LNCaP clone FGC (cell line): Measurements from ENCODE around the gene NPFFR1.

Source experiments
- DNase-seq: peaks from one replicate; pipeline ENCODE4 v3.0.0-alpha.2; 2011; ENCODE audit warnings: low read depth
- H3K4me3 ChIP-seq: 2 replicates; pipeline ENCODE4 v1.5.1; 2011; ENCODE audit warnings: mild to moderate bottlenecking, low read depth, low read length, control low read depth
- CTCF ChIP-seq: IDR thresholded peaks from 2 replicates; pipeline ENCODE4 v1.5.1; 2012; ENCODE audit warnings: mild to moderate bottlenecking; ENCODE audit not compliant: control insufficient read depth, insufficient read depth; ENCODE audit errors: extremely low read depth

Gene NPFFR1

DNA sequence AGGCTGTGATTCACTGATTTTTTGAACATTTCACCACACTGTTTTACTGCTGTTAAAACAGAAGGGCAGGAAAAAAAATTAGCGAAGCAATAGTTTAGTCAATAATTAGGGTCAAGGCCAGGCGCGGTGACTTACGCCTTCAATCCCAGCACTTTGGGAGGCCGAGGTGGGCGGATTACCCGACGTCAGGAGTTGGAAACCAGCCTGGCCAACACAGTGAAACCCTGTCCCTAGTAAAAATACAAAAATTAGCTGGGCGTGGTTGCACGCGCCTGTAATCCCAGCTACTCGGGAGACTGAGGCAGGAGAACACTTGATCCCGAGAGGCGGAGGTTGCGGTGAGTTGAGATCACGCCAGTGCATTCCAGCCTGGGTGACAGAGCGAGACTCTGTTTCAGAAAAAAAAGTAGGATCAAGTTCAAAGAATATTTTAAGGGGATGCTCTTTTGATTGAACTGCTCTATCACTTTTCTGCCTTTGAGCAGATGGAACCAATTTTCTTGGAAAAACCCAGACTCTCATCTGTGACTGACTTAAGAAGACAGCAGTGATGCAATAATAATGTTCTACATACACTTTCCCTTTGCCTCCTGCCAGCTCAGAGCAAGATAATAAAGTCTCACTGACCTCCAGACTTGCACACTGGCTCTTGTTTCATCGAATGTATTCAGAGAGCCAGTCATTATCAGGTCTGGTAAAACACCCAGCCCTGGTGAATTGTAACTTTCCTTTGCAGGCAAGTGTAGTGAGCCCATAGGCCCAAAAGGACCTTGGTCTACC, 48.9 kb downstream of the NPFFR1 start:
- DNase-seq = no peak
- H3K4me3 ChIP-seq = no peak overlapping the region
- no peak for TF ChIP-seq CTCF

GRCh38 chr10:70233939-70234300, 49.9 kb downstream of the NPFFR1 start:
- no peak for TF ChIP-seq CTCF
- peak overlapping the region; percentile 97 for H3K4me3 ChIP-seq
- no peak for DNase-seq

- peak; percentile 37 for TF ChIP-seq CTCF
- DNase-seq = peak; percentile 89
- H3K4me3 ChIP-seq = peak within 1 kb of the TSS; percentile 97
Observed at GRCh38 chr10:70233109-70233938, 50.5 kb downstream of the NPFFR1 start, which contains the start of gene PPA1. Gene PPA1, minus strand, starts transcription at chr10:70233429. Its CDS starts 102 bp downstream, at chr10:70233327.

DNA sequence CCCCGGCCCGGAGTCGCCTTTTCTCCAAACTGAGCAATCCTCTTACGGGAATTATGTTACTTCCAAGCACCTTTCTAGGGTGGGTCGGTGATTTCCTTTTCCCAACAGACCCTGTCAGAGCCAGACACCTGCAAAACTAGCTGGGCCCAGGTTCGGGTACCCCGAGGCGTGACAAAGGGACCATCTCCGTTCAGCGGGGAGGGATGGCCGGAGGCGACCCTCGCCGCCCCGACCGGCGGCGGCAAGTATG, 51.0 kb downstream of the NPFFR1 start:
- no peak for TF ChIP-seq CTCF
- no peak for DNase-seq
- peak overlapping the region; percentile 97 for H3K4me3 ChIP-seq

GRCh38 chr10:70232155-70232858, 51.5 kb downstream of the NPFFR1 start:
- DNase-seq = peak; percentile 40
- no peak for TF ChIP-seq CTCF
- H3K4me3 ChIP-seq = peak overlapping the region; percentile 97

- TF ChIP-seq CTCF = no peak
- H3K4me3 ChIP-seq = no peak overlapping the region
- no peak for DNase-seq
Observed at GRCh38 chr10:70228491-70228890, 55.3 kb downstream of the NPFFR1 start.
